ENCODE results near the gene TTC24. TPM values are rescaled to one million over a fixed set of nuclear protein-coding genes. Genes with fewer than 3 reads are reported as not detected.

Gene TTC24
- total RNA-seq, 1 donor from 2014 or later: not detected

DNA sequence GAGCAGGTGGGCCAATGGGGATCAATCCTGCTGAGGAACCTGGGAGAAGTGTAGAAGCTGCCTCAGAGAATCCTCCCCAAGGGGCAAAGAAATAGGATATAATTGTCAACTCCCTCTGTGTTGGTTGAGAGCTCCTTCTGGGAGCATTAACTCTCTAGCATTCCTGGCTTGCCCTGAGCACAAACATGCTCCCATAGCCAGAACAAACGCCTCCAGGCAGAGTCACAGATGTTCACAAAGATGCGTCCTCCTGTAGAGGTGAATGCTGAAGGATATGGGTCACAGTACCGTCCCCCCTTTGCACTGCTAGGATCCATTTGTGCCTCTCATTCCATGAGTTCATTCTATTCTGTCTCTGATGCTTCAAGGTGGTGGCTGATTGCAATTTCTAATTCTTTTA, 52.8 kb downstream of the TTC24 start:
- Histone ChIP-seq H3K36me3 (ENCODE audit: control insufficient read depth, insufficient read depth, low read length) (no peaks in the 10 kb centered on the region), H3K4me3 (ENCODE audit: low read depth, low read length) (no peak overlapping the region), H3K27me3 (ENCODE audit: control insufficient read depth, insufficient read depth, low read length) (peaks cover 27% of the 10 kb centered on the region)
- TF ChIP-seq CTCF (IDR thresholded peaks at IDR 0.05; ENCODE audit: insufficient read depth, low read length, poor library complexity, severe bottlenecking): no peak
- no peak for DNase-seq (ENCODE audit: low read depth)

Other genes starting within 250 kb of the TTC24 start
- gene CCT3, start 241.4 kb upstream of the TTC24 start, total RNA-seq: 303 and 382 TPM in 2 replicates
- gene TSACC, start 241.2 kb upstream of the TTC24 start, total RNA-seq: 0.25 TPM in 1 of 2 replicates, not detected in the other
- 0.55 TPM in 1 of 2 replicates, not detected in the other for gene RHBG, start 210.5 kb upstream of the TTC24 start, total RNA-seq
- gene MEF2D, start 78.9 kb upstream of the TTC24 start, total RNA-seq: 16.6 and 22.0 TPM in 2 replicates
- 8.0 and 9.4 TPM in 2 replicates for gene IQGAP3, start 7.2 kb upstream of the TTC24 start, total RNA-seq
- 83.8 and 115 TPM in 2 replicates for gene NAXE, start 12.1 kb downstream of the TTC24 start, total RNA-seq
- 19.1 and 21.8 TPM in 2 replicates for gene GPATCH4, start 21.8 kb downstream of the TTC24 start, total RNA-seq
- not detected in 2 replicates for gene HAPLN2, start 39.7 kb downstream of the TTC24 start, total RNA-seq
- 0.14 and 0.17 TPM in 2 replicates for gene BCAN, start 62.4 kb downstream of the TTC24 start, total RNA-seq
- gene NES, start 97.7 kb downstream of the TTC24 start, total RNA-seq: 66.3 and 76.8 TPM in 2 replicates
- gene CRABP2, start 125.9 kb downstream of the TTC24 start, total RNA-seq: 24.5 and 29.5 TPM in 2 replicates
- 13.0 and 13.6 TPM in 2 replicates for gene METTL25B, start 148.7 kb downstream of the TTC24 start, total RNA-seq
- 17.7 and 25.1 TPM in 2 replicates for gene ISG20L2, start 149.0 kb downstream of the TTC24 start, total RNA-seq
- gene MRPL24, start 161.4 kb downstream of the TTC24 start, total RNA-seq: 42.5 and 62.2 TPM in 2 replicates
- gene HDGF, start 172.0 kb downstream of the TTC24 start, total RNA-seq: 271 and 296 TPM in 2 replicates
- 56.0 and 59.3 TPM in 2 replicates for gene PRCC, start 187.8 kb downstream of the TTC24 start, total RNA-seq
- 2.3 and 4.9 TPM in 2 replicates for gene SH2D2A, start 237.1 kb downstream of the TTC24 start, total RNA-seq